Measurements from ENCODE around the gene PRAMEF5. TPM values are rescaled to one million over a fixed set of nuclear protein-coding genes. Genes with fewer than 3 reads are reported as not detected.
"Not testable (repeated sequence)": the region's sequence is repeated elsewhere in the genome, so short reads cannot be mapped to it uniquely, and the experiment has no call there.

The PRAMEF5 gene
- total and polyA plus RNA-seq, 3 experiments from 2014 or later: not detected

DNA sequence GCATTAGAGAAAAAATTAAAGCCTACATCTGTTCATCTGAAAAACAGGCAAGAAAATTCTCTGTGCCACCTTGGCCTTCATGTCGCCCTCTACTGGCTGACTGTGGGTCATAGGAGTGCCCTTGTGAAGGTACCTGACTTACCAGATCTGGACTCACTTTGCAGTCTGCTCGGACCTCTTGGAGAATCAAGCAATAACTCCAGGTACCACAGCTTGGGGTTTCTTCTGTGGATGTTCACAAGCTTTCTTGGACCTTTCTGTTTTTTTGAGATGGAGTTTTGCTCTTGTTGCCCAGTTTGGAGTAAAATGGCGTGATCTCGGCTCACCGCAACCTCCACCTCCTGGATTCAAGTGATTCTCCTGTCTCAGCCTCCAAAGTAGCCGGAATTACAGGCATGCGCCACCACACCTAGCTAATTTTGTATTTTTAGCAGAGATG, 25.6 kb upstream of the PRAMEF5 start:
- Histone ChIP-seq H3K36me3 (ENCODE audit: insufficient read depth, low read length) (no peaks in the 10 kb centered on the region), H3K27ac (ENCODE audit: low read depth, low read length) (no peak overlapping the region), H3K4me1 (ENCODE audit: insufficient read depth, low read length) (no peaks in the 10 kb centered on the region), H3K27me3 (ENCODE audit: insufficient read depth, low read length, poor library complexity, severe bottlenecking) (no peaks in the 10 kb centered on the region), H3K4me3 (ENCODE audit: low read length) (no peak overlapping the region), H3K9me3 (ENCODE audit: low read length) (no peaks in the 10 kb centered on the region)
- H3K27ac Mint-ChIP-seq: no peak overlapping the region
- peaks cover 14 to 23% of the 10 kb centered on the region in 2 donors for H3K27me3 Mint-ChIP-seq
- H3K4me3 Mint-ChIP-seq: no peak overlapping the region
- POLR2A ChIA-PET: no interaction called here
- peaks cover 0 to 2% (median 0%) of the 10 kb centered on the region in 5 donors for H3K9me3 Mint-ChIP-seq
- peak in 1 of 5 donors; percentile 17 for DNase-seq
- peaks cover 0 to 1% (median 0%) of the 10 kb centered on the region in 3 donors for H3K36me3 Mint-ChIP-seq
- CTCF ChIA-PET: no interaction called here
- no peaks in the 10 kb centered on the region for H3K4me1 Mint-ChIP-seq

DNA sequence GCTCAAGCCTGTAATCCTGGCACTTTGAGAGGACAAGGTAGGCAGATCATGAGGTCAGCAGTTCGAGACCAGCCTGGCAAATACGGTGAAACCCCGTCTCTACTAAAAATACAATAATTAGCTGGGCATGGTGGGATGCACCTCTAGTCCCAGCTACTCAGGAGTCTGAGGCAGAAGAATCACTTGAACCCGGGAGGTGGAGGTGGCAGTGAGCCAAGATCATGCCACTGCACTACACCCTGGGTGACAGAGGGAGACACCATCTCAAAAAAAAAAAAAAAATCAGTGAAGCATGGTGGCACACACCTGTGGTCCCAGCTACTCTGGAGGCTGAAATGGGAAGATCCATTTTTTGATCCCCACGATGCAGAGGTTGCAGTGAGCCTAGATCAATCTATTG, 23.9 kb upstream of the PRAMEF5 start:
- H3K36me3 Mint-ChIP-seq; H3K4me1 ChIP-seq (ENCODE audit: insufficient read depth, low read length); H3K9me3 Mint-ChIP-seq; H3K27ac ChIP-seq (ENCODE audit: low read depth, low read length); POLR2A ChIA-PET; H3K9me3 ChIP-seq (ENCODE audit: low read length); H3K4me1 Mint-ChIP-seq; H3K4me3 ChIP-seq (ENCODE audit: low read length); CTCF ChIA-PET; H3K27me3 ChIP-seq (ENCODE audit: insufficient read depth, low read length, poor library complexity, severe bottlenecking); H3K27ac Mint-ChIP-seq; H3K36me3 ChIP-seq (ENCODE audit: insufficient read depth, low read length); DNase-seq: not testable (repeated sequence)
- Mint-ChIP-seq H3K27me3 (peaks cover 12 to 15% of the 10 kb centered on the region in 2 donors), H3K4me3 (peak overlapping the region in 1 of 7 donors; percentile 15)

DNA sequence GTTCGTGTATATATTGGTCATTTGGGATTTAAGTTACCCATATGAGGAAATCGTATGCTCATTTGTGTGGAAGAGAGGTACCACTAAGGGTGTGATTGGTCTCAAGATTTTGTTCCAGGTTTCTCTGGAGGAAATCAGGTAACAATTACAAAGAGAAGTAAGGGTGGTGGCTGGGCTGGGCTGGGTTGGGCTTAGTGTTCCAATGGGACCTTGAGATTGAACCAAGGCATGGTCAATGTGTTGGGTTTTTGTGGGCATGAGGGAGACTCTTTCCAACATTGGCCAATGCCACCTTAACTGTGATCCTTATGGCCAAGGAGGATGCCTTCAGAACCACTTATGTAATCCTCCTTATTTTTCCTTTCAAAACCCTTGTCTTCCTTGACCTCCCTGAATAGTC, 23.4 kb upstream of the PRAMEF5 start:
- peaks cover 12 to 15% of the 10 kb centered on the region in 2 donors for H3K27me3 Mint-ChIP-seq
- H3K4me1 Mint-ChIP-seq; H3K27ac ChIP-seq (ENCODE audit: low read depth, low read length); H3K4me3 Mint-ChIP-seq; CTCF ChIA-PET; H3K36me3 Mint-ChIP-seq; H3K27me3 ChIP-seq (ENCODE audit: insufficient read depth, low read length, poor library complexity, severe bottlenecking); POLR2A ChIA-PET; H3K27ac Mint-ChIP-seq; H3K9me3 Mint-ChIP-seq; DNase-seq; H3K9me3 ChIP-seq (ENCODE audit: low read length); H3K4me3 ChIP-seq (ENCODE audit: low read length); H3K36me3 ChIP-seq (ENCODE audit: insufficient read depth, low read length); H3K4me1 ChIP-seq (ENCODE audit: insufficient read depth, low read length): not testable (repeated sequence)

DNA sequence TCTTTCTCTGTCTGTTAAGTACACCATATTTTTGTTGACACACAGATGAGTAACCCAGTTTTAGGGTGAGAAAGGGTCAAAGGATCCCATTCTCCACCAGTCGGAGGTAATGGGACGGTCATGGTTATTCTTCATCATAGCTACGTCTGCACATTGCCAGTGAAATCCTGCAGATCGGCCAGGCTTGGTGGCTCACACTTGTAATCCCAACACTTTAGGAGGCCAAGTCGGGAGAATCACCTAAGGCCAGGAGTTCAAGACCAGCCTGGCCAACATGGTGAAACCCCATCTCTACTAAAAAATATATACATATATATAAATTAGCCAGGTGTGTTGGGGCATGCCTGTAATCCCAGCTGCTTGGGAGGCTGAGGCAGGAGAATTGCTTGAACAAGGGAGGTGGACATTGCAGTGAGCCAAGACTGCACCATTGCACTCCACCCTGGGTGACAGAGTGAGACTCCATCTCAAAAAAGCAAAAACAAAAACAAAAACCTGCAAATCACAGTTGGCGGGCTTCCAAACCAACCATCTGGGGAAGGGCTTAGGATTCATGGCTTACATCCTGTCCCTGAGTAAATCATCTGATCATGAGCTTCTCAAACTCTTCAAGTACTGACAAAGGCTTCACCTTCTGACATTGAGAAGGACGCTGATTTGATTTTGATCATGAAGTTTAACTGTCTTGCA, 22.8 kb upstream of the PRAMEF5 start:
- H3K36me3 Mint-ChIP-seq; H3K27ac ChIP-seq (ENCODE audit: low read depth, low read length); H3K27ac Mint-ChIP-seq; H3K4me1 ChIP-seq (ENCODE audit: insufficient read depth, low read length); H3K4me1 Mint-ChIP-seq; H3K36me3 ChIP-seq (ENCODE audit: insufficient read depth, low read length); H3K9me3 Mint-ChIP-seq; H3K4me3 ChIP-seq (ENCODE audit: low read length); H3K9me3 ChIP-seq (ENCODE audit: low read length); H3K27me3 ChIP-seq (ENCODE audit: insufficient read depth, low read length, poor library complexity, severe bottlenecking); DNase-seq; POLR2A ChIA-PET; CTCF ChIA-PET; H3K4me3 Mint-ChIP-seq: not testable (repeated sequence)
- H3K27me3 Mint-ChIP-seq: peaks cover 9 to 12% of the 10 kb centered on the region in 2 donors

DNA sequence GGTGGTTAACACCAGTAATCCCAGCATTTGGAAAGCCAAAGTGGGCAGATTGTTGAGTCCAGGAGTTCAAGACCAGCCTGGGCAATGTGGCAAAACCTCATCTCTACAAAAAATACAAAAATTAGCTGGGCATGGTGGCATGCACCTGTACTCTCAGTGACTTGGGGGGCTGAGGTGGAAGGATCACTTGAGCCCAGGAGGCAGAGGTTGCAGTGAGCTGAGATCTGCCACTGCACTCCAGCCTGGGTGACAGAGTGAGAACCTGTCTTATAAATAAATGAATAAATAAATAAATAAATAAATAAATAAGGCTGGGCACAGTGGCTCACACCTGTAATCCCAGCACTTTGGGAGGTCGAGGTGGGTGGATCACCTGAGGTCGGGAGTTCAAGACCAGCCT, 21.9 kb upstream of the PRAMEF5 start:
- H3K27ac Mint-ChIP-seq; POLR2A ChIA-PET; H3K4me1 ChIP-seq (ENCODE audit: insufficient read depth, low read length); H3K4me3 Mint-ChIP-seq; CTCF ChIA-PET; H3K27me3 ChIP-seq (ENCODE audit: insufficient read depth, low read length, poor library complexity, severe bottlenecking); H3K4me3 ChIP-seq (ENCODE audit: low read length); DNase-seq; H3K9me3 Mint-ChIP-seq; H3K36me3 ChIP-seq (ENCODE audit: insufficient read depth, low read length); H3K27ac ChIP-seq (ENCODE audit: low read depth, low read length); H3K4me1 Mint-ChIP-seq; H3K36me3 Mint-ChIP-seq; H3K9me3 ChIP-seq (ENCODE audit: low read length): not testable (repeated sequence)
- H3K27me3 Mint-ChIP-seq: peaks cover 9 to 11% of the 10 kb centered on the region in 2 donors

DNA sequence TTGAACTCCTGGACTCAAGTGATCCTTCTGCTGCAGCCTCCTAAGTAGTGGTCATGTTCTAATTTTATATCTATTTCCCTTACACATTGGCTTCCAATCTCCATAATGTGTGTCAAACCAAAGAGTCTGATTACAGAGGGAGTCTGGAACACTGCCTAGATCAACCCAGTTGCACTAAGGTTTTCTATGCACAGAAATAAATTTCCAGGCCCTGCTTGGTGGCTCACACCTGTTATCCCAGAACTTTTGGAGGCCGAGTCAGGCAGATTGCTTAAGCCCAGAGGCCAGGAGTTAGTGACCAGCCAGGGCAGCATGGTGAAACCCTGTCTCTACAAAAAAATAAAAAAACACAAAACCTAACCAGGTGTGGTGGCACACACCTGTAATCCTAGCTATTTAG, 19.9 kb upstream of the PRAMEF5 start:
- H3K27me3 ChIP-seq (ENCODE audit: insufficient read depth, low read length, poor library complexity, severe bottlenecking); H3K4me1 Mint-ChIP-seq; H3K27ac Mint-ChIP-seq; H3K36me3 Mint-ChIP-seq; DNase-seq; H3K36me3 ChIP-seq (ENCODE audit: insufficient read depth, low read length); H3K27ac ChIP-seq (ENCODE audit: low read depth, low read length); H3K4me3 ChIP-seq (ENCODE audit: low read length); H3K4me1 ChIP-seq (ENCODE audit: insufficient read depth, low read length); H3K4me3 Mint-ChIP-seq; CTCF ChIA-PET; H3K9me3 Mint-ChIP-seq; POLR2A ChIA-PET; H3K9me3 ChIP-seq (ENCODE audit: low read length): not testable (repeated sequence)
- peaks cover 8 to 11% of the 10 kb centered on the region in 2 donors for H3K27me3 Mint-ChIP-seq

DNA sequence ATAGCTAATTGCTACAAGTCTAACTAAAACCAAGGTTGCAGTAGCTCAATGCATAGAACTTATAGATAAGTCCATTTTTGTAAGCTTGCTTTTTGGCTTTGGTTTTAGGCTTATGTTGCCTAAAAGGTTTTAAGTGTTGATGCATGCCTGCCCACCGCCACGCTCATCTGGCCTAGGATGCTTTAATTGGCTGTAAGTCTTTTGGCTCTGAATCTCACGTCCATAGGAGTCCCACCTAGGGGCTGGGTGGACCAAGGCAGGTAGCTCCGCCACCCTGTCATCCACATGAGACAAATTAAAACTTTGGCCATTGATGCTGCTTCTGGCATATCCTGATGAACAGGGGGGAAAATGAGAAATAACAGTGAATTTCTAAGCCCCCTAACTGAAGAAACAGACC, 16.4 kb upstream of the PRAMEF5 start:
- peaks cover 0 to 12% of the 10 kb centered on the region in 2 donors for H3K27me3 Mint-ChIP-seq
- H3K27ac Mint-ChIP-seq, POLR2A ChIA-PET: not testable (repeated sequence)

DNA sequence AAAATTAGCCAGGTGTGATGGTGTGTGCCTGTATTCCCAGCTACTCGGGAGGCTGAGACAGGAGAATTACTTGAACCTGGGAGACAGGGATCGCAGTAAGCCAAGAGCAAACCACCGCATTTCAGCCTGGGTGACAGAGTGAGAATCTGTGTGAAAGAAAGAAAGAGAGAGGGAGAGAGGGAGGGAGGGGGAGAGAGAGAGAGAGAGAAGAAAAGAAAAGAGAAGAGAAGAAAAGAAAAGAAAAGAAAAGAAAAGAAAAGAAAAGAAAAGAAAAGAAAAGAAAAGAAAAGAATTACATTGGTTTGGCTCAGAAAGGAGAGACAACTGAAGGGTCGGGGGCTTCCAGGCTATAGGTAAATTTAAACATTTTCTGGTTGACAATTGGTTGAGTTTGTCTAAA, 14.4 kb upstream of the PRAMEF5 start:
- H3K27ac Mint-ChIP-seq; H3K4me3 ChIP-seq (ENCODE audit: low read length); H3K4me1 Mint-ChIP-seq; H3K36me3 Mint-ChIP-seq; H3K4me3 Mint-ChIP-seq; H3K27ac ChIP-seq (ENCODE audit: low read depth, low read length); CTCF ChIA-PET; H3K36me3 ChIP-seq (ENCODE audit: insufficient read depth, low read length); H3K4me1 ChIP-seq (ENCODE audit: insufficient read depth, low read length); POLR2A ChIA-PET; H3K27me3 ChIP-seq (ENCODE audit: insufficient read depth, low read length, poor library complexity, severe bottlenecking); H3K9me3 Mint-ChIP-seq; H3K9me3 ChIP-seq (ENCODE audit: low read length); DNase-seq: not testable (repeated sequence)
- H3K27me3 Mint-ChIP-seq: peaks cover 0 to 11% of the 10 kb centered on the region in 2 donors

More for the DNA sequence above, 16.4 kb upstream of the PRAMEF5 start:
- H3K4me1 ChIP-seq (ENCODE audit: insufficient read depth, low read length); H3K27me3 ChIP-seq (ENCODE audit: insufficient read depth, low read length, poor library complexity, severe bottlenecking); DNase-seq; H3K4me3 Mint-ChIP-seq; H3K4me3 ChIP-seq (ENCODE audit: low read length); H3K36me3 ChIP-seq (ENCODE audit: insufficient read depth, low read length); CTCF ChIA-PET; H3K27ac ChIP-seq (ENCODE audit: low read depth, low read length); H3K36me3 Mint-ChIP-seq; H3K4me1 Mint-ChIP-seq; H3K9me3 ChIP-seq (ENCODE audit: low read length); H3K9me3 Mint-ChIP-seq: not testable (repeated sequence)

Data from CD8-positive, alpha-beta memory T cell (primary cell).